ENCODE results near the gene B4GALT1. TPM values are rescaled to one million over a fixed set of nuclear protein-coding genes. Genes with fewer than 3 reads are reported as not detected.
A peak's percentile ranks its signal among the peaks of the same experiment; 100 is the strongest.

B4GALT1 gene
- total RNA-seq, 3 donors from 2014 or later = 60.8 to 81.8 (median 66.2) TPM

- no peak overlapping the region for H3K4me3 ChIP-seq
- DNase-seq (ENCODE audit: low spot score in 2 of 2) = no peak
- intact Hi-C loops (cut with DNase I; ENCODE audit: low total_unique reads) = no loop called here
- TF ChIP-seq POLR2AphosphoS5 (IDR thresholded peaks at IDR 0.05) (no peak), POLR2A (IDR thresholded peaks at IDR 0.05) (no peak)
- TF ChIP-seq, protein P1, sequence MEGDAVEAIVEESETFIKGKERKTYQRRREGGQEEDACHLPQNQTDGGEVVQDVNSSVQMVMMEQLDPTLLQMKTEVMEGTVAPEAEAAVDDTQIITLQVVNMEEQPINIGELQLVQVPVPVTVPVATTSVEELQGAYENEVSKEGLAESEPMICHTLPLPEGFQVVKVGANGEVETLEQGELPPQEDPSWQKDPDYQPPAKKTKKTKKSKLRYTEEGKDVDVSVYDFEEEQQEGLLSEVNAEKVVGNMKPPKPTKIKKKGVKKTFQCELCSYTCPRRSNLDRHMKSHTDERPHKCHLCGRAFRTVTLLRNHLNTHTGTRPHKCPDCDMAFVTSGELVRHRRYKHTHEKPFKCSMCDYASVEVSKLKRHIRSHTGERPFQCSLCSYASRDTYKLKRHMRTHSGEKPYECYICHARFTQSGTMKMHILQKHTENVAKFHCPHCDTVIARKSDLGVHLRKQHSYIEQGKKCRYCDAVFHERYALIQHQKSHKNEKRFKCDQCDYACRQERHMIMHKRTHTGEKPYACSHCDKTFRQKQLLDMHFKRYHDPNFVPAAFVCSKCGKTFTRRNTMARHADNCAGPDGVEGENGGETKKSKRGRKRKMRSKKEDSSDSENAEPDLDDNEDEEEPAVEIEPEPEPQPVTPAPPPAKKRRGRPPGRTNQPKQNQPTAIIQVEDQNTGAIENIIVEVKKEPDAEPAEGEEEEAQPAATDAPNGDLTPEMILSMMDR (IDR thresholded peaks at IDR 0.05) = no peak
- H3K4me1 ChIP-seq = peaks cover 7 to 10% of the 10 kb centered on the region in 2 donors
- H3K36me3 ChIP-seq = no peaks in the 10 kb centered on the region
- no peaks in the 10 kb centered on the region for H3K27me3 ChIP-seq
- H3K9me3 ChIP-seq = no peaks in the 10 kb centered on the region
- peak overlapping the region in 1 of 2 donors; percentile 60 for H3K27ac ChIP-seq
Measured at GRCh38 chr9:33135031-33135461, 32.1 kb downstream of the B4GALT1 start.

DNA sequence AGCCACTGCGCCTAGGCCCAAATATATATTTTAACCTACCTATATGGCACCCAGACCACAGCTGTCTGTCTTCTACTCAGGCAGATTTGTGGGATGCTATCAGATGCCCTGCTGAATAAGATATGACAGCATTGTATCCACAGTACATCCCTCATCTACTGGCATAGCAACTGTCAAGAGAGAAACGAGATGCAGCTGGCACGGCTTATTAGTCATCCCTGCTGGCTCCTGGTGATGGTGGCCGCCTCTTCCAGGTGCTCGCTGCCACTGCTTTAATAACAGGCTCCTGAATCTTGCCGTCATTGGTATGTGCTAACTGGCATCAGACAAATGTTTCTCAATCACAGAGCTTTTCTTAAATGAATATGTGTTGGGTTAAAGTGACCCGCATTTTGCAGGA is 34.0 kb downstream of the B4GALT1 start:
- H3K4me1 ChIP-seq = no peaks in the 10 kb centered on the region
- H3K36me3 ChIP-seq = no peaks in the 10 kb centered on the region
- H3K27me3 ChIP-seq = no peaks in the 10 kb centered on the region
- no peak for DNase-seq (ENCODE audit: low spot score in 2 of 2)
- TF ChIP-seq POLR2AphosphoS5 (IDR thresholded peaks at IDR 0.05) (no peak), POLR2A (IDR thresholded peaks at IDR 0.05) (no peak)
- TF ChIP-seq, protein P1 (IDR thresholded peaks at IDR 0.05) = no peak
- H3K27ac ChIP-seq = no peak overlapping the region
- no peak overlapping the region for H3K4me3 ChIP-seq
- H3K9me3 ChIP-seq = no peaks in the 10 kb centered on the region
- intact Hi-C loops (cut with DNase I; ENCODE audit: low total_unique reads) = no loop called here

DNA sequence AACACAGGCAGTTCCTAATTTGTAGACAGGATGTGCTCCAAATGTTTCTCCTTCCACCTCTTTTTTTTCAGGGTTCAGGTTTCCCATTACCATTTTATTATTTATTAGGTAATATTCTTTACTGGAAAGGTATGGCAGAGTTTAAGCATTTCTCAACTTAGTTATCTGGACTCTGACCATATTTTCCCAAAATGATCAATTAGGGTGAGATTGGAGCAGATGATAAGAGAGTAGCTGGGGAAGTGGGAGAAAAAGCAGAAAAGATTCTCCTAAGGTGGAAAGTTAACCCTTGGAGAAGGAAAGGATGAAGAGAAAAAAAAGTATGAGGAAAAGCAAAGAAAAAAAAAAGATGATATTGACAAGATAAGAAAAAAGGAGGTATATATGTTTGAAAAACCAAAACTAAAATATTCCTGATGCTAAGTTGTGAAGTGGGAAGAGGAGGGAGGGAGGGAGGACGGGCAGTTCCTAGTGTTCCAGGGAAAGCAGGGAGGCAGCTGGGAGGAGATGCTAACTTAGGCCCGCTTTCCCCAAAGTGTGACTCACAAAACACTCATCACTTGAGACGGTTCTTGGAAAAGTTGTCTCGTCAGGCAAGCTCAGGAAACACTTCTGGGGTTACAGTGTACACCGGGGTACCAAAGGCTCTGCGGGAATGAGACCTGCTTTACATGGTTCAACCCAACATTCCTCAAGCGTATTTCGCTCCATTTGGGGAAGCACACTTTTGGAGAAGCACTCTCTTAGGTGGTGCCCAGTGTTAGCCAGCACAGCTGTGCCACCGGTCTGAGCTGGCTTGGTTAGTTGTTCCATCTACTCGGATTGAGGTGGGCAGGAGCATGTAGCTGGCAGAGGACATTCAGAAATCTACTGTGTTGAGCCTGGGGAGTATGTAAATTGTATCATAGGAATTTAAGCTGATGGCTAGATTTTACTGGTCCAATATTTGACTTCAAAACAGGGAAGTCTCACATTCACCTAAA is 35.1 kb downstream of the B4GALT1 start:
- intact Hi-C loops (cut with DNase I; ENCODE audit: low total_unique reads) = no loop called here
- Histone ChIP-seq H3K27ac (peak overlapping the region in 1 of 2 donors; percentile 43), H3K9me3 (no peaks in the 10 kb centered on the region), H3K4me1 (no peaks in the 10 kb centered on the region), H3K27me3 (no peaks in the 10 kb centered on the region), H3K4me3 (no peak overlapping the region), H3K36me3 (no peaks in the 10 kb centered on the region)
- no peak for DNase-seq (ENCODE audit: low spot score in 2 of 2)
- TF ChIP-seq POLR2A (IDR thresholded peaks at IDR 0.05) = no peak
- TF ChIP-seq POLR2AphosphoS5 (IDR thresholded peaks at IDR 0.05) = no peak
- TF ChIP-seq, protein P1 (IDR thresholded peaks at IDR 0.05) = no peak

DNA sequence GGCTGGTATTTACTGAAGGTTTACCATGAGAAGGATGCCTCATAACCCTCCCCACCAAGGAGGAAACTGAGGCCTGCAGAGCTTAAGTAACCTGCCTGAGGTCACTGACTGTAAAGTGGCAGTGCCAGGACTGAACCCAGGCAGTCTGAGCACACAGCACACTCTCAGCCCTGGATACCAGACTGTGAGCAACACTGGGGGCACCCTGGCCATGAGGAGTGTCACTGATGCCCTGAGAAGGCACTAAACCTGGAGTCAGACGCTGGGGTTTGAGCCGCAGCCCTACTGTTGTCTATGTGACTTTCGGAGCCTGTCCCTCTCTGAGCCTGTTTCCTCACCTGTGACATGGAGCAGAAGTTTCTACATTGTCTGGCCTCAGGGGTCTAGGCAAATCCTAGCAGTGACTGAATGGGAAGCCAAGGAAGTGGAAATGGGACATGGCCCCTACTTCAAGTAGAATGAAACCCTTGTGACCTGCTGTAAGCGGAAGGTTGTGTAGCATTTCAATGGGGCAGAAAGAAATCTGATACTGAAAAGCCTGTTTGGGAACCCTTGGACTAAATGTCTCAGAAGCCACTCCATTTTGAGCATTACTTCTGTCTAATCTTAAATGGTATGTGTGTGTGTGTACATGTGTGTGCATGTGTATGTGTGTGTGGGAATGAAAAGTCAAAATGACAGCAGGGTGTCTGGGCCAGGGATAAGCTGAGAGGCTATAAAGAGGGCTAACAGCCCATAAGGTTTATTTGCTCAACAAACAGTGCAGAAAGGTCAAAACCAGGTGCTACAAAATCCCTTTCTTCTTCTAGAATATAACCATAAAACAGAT is 36.0 kb downstream of the B4GALT1 start:
- H3K4me3 ChIP-seq = no peak overlapping the region
- TF ChIP-seq, protein P1 (IDR thresholded peaks at IDR 0.05) = no peak
- TF ChIP-seq POLR2A (IDR thresholded peaks at IDR 0.05) = no peak
- no peak for TF ChIP-seq POLR2AphosphoS5 (IDR thresholded peaks at IDR 0.05)

More for the DNA sequence above, 36.0 kb downstream of the B4GALT1 start:
- no peak for DNase-seq (ENCODE audit: low spot score in 2 of 2)
- H3K9me3 ChIP-seq = no peaks in the 10 kb centered on the region
- intact Hi-C loops (cut with DNase I; ENCODE audit: low total_unique reads) = no loop called here
- no peaks in the 10 kb centered on the region for H3K27me3 ChIP-seq
- H3K36me3 ChIP-seq = no peaks in the 10 kb centered on the region
- H3K27ac ChIP-seq = peak overlapping the region in 1 of 2 donors; percentile 33
- H3K4me1 ChIP-seq = no peaks in the 10 kb centered on the region

Measured in breast epithelium (tissue), 4 donors.